ENCODE results near the gene POGZ.

The POGZ gene

GRCh38 chr1:151370211-151370911 lies 88.9 kb downstream of the POGZ start:
- DNase-seq = peak; percentile 99

- DNase-seq = no peak
Measured at GRCh38 chr1:151369621-151370048, 89.7 kb downstream of the POGZ start.

GRCh38 chr1:151369302-151369610 lies 90.0 kb downstream of the POGZ start:
- DNase-seq = no peak

- no peak for DNase-seq
Measured at GRCh38 chr1:151368393-151369301, 90.6 kb downstream of the POGZ start.

GRCh38 chr1:151367658-151368392 lies 91.5 kb downstream of the POGZ start:
- peak; percentile 77 for DNase-seq

- DNase-seq = no peak
Measured at GRCh38 chr1:151364996-151365395, 94.3 kb downstream of the POGZ start.

GRCh38 chr1:151362308-151363155 lies 96.8 kb downstream of the POGZ start:
- DNase-seq = no peak

- DNase-seq = no peak
Measured at GRCh38 chr1:151361883-151362282, 97.4 kb downstream of the POGZ start.

GRCh38 chr1:151356696-151357095 lies 102.6 kb downstream of the POGZ start:
- DNase-seq = no peak
